Measurements from ENCODE around the gene BRPF1.

BRPF1 gene

DNA sequence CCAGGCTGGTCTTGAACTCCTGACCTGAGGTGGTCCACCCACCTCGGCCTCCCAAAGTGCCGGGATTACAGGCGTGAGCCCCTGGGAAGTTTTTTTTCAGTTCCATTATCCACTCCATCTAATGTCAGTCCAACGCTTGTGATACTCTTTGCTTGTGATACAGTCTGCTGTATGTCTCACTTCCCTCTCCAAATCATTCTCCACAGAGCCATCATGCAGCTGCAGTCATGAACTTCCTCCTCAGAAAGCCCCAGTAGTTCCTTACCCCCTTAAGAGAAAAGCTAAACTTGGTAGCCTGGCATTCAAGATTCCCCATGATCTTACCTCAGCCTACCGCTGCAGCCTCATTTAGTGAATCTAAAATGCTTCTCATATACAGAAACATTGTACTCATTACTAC, 63.7 kb downstream of the BRPF1 start:
- no peak overlapping the region for H3K4me2 ChIP-seq (ENCODE audit: low read depth, low read length, poor library complexity, severe bottlenecking)
- H3K79me2 ChIP-seq (ENCODE audit: insufficient read depth, low read length): peaks cover 55% of the 10 kb centered on the region
- peaks cover 21% of the 10 kb centered on the region for H3K36me3 ChIP-seq (ENCODE audit: low read length)
- H3K9me3 ChIP-seq (ENCODE audit: insufficient read depth, low read length): no peaks in the 10 kb centered on the region
- peaks cover 11% of the 10 kb centered on the region; the same call in 1 of the 2 replicates for H4K20me1 ChIP-seq (ENCODE audit: low read depth, low read length)
- H3K27ac ChIP-seq (ENCODE audit: low read depth, low read length): no peak overlapping the region
- H3K9me2 ChIP-seq (replicated peaks; ENCODE audit: insufficient read depth, low read length): no peaks in the 10 kb centered on the region
- H3K9ac ChIP-seq (ENCODE audit: low read length): no peak overlapping the region
- no peak for TF ChIP-seq EZH2phosphoT487 (conservative IDR thresholded peaks at IDR 0.05; ENCODE audit: low read length)
- TF ChIP-seq, protein P1, sequence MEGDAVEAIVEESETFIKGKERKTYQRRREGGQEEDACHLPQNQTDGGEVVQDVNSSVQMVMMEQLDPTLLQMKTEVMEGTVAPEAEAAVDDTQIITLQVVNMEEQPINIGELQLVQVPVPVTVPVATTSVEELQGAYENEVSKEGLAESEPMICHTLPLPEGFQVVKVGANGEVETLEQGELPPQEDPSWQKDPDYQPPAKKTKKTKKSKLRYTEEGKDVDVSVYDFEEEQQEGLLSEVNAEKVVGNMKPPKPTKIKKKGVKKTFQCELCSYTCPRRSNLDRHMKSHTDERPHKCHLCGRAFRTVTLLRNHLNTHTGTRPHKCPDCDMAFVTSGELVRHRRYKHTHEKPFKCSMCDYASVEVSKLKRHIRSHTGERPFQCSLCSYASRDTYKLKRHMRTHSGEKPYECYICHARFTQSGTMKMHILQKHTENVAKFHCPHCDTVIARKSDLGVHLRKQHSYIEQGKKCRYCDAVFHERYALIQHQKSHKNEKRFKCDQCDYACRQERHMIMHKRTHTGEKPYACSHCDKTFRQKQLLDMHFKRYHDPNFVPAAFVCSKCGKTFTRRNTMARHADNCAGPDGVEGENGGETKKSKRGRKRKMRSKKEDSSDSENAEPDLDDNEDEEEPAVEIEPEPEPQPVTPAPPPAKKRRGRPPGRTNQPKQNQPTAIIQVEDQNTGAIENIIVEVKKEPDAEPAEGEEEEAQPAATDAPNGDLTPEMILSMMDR (IDR thresholded peaks at IDR 0.05; ENCODE audit: insufficient read depth, low read length, poor library complexity, severe bottlenecking): no peak
- 0 out of 2 replicates have a peak, but pooled peaks cover 4% of the 10 kb centered on the region for H3F3A ChIP-seq (ENCODE audit: insufficient read depth)
- no peak overlapping the region for H2AFZ ChIP-seq (ENCODE audit: low read depth, low read length, severe bottlenecking)
- H3K27me3 ChIP-seq (ENCODE audit: low read length): no peaks in the 10 kb centered on the region
- no peak overlapping the region for H3K4me3 ChIP-seq (ENCODE audit: insufficient read depth, low read length, poor library complexity, severe bottlenecking)

DNA sequence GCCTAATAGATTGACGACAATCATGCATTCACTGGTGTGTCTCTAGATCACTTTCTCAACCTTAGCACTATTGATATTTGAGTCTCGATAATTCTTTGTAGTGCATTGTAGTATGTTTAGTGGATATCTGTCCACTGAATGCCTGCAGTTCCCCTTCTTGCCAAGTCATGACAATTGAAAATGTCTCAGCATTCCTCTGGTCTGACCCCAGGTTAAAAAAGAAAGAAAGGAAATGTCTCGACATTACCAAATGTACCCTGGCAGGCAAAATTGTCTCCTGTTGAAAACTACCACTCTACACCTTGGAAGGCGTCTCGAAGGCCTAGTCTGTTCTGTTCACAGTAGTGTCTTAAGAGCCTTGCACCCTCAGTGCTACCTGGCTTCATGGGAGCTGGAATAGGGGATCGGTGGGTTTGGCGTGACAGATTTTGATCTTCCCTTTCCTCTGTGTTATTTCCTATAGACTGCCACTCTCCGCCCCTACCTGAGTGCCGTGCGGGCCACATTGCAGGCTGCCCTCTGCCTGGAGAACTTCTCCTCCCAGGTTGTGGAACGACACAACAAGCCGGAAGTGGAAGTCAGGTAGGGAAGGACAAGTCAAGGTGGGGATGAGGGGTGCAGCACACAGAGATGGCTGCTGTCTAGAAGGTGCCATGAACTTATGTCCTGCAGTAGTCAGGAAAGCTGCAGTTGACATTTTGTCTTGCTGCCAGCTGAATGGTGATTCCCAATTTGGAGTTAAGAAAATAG, 65.8 kb downstream of the BRPF1 start:
- no peaks in the 10 kb centered on the region for H3K9me2 ChIP-seq (replicated peaks; ENCODE audit: insufficient read depth, low read length)
- no peaks in the 10 kb centered on the region for H3K9me3 ChIP-seq (ENCODE audit: insufficient read depth, low read length)
- no peaks in the 10 kb centered on the region for H3K27me3 ChIP-seq (ENCODE audit: low read length)
- H3K4me2 ChIP-seq (ENCODE audit: low read depth, low read length, poor library complexity, severe bottlenecking): no peak overlapping the region
- TF ChIP-seq EZH2phosphoT487 (conservative IDR thresholded peaks at IDR 0.05; ENCODE audit: low read length): no peak
- TF ChIP-seq, protein P1 (IDR thresholded peaks at IDR 0.05; ENCODE audit: insufficient read depth, low read length, poor library complexity, severe bottlenecking): no peak
- peaks cover 31% of the 10 kb centered on the region for H3K36me3 ChIP-seq (ENCODE audit: low read length)
- no peak overlapping the region for H2AFZ ChIP-seq (ENCODE audit: low read depth, low read length, severe bottlenecking)
- H3K4me3 ChIP-seq (ENCODE audit: insufficient read depth, low read length, poor library complexity, severe bottlenecking): no peak overlapping the region
- H3F3A ChIP-seq (ENCODE audit: insufficient read depth): no peaks in the 10 kb centered on the region
- peaks cover 47% of the 10 kb centered on the region for H3K79me2 ChIP-seq (ENCODE audit: insufficient read depth, low read length)
- peaks cover 11% of the 10 kb centered on the region; the same call in 1 of the 2 replicates for H4K20me1 ChIP-seq (ENCODE audit: low read depth, low read length)
- H3K9ac ChIP-seq (ENCODE audit: low read length): no peak overlapping the region
- no peak overlapping the region for H3K27ac ChIP-seq (ENCODE audit: low read depth, low read length)
